Body of pancreas (tissue), 4 donors: ENCODE results near the gene KRT8.

Experiments used
- POLR2A ChIP-seq, 3 donors: fragments of 450-650 bp; IDR thresholded peaks; one replicate each; pipeline ENCODE4 v1.6.1; 2016; ENCODE audit warnings: antibody characterized with exemption in 3 of 3, mild to moderate bottlenecking in 2 of 3
- TF ChIP-seq, protein P1 (sequence below), 7 experiments: fragments of 450-650 bp in 4 of 7; fragments of 200-600 bp in 3 of 7; sonication (generic) in 3 of 7; IDR thresholded peaks; one replicate each; pipeline ENCODE4 v1.5.1; 2016 to 2019; ENCODE audit warnings: antibody characterized with exemption in 7 of 7

DNA sequence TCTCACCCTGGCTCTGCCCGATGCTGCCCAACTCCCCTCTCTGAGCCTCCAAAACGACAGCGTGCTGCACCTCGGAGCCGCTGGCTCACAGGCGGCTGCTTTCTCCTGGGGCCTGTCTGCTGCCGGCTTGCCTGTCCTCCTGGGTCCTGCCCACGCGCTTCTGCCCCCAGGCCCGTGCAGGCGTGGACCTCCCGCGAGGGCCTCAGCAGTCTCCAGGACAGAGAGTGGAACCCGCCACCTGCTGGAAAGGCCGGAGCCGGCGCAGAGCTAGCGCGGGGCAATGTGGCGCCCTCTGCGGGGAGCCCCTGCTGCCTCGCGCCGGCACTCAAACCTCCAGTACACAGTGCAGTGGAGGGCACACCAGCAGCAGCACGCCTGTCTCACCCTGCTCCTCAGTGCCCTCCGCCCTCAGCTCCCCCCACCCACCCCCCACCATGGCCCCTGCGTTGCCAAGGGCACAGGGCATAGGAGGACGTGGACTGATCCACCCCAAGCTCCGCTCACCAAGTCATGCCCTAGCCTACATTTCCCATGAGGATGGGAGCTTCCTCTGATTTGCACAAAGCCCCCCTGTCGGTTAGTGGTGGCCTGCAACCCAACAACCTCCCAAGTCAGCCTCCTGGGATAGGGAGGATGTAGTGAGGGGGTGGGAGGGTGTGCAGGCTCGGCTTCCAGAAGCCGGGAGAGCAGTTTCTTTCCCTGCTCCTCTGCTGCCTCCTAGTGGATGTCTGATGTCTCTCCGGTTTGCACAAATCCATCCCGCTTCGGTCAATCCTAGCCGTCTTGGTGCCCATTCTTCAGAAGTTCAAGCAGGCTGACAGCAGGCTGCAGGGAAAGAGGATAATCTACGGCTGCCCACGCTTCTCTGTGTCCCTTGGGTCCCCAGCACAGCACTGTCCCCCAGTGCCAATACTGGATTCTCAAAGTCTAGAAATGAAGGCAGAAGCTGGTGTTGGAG, 25.2 kb downstream of the KRT8 start:
- peak in 1 of 3 donors; percentile 31 for TF ChIP-seq POLR2A (IDR thresholded peaks at IDR 0.05)
- TF ChIP-seq, protein P1, sequence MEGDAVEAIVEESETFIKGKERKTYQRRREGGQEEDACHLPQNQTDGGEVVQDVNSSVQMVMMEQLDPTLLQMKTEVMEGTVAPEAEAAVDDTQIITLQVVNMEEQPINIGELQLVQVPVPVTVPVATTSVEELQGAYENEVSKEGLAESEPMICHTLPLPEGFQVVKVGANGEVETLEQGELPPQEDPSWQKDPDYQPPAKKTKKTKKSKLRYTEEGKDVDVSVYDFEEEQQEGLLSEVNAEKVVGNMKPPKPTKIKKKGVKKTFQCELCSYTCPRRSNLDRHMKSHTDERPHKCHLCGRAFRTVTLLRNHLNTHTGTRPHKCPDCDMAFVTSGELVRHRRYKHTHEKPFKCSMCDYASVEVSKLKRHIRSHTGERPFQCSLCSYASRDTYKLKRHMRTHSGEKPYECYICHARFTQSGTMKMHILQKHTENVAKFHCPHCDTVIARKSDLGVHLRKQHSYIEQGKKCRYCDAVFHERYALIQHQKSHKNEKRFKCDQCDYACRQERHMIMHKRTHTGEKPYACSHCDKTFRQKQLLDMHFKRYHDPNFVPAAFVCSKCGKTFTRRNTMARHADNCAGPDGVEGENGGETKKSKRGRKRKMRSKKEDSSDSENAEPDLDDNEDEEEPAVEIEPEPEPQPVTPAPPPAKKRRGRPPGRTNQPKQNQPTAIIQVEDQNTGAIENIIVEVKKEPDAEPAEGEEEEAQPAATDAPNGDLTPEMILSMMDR (IDR thresholded peaks at IDR 0.05) = peak; percentile 47 to 94 (median 80)
